HPDE6-E6E7 (cell line): Measurements from ENCODE around the gene SMAD3.
"Not testable (repeated sequence)": the region's sequence is repeated elsewhere in the genome, so short reads cannot be mapped to it uniquely, and the experiment has no call there.

Source experiments
- DNase-seq: peaks from one replicate; pipeline ENCODE4 v3.0.0; 2011; ENCODE audit warnings: missing footprints; ENCODE audit errors: extremely low spot score

Gene SMAD3

GRCh38 chr15:67109141-67110034, 44.0 kb downstream of the SMAD3 start:
- DNase-seq: no peak

- DNase-seq: no peak
These were observed 45.0 kb downstream of the SMAD3 start for GRCh38 chr15:67110361-67110781.

- no peak for DNase-seq
These were observed 45.8 kb downstream of the SMAD3 start for GRCh38 chr15:67110958-67111864.

DNA sequence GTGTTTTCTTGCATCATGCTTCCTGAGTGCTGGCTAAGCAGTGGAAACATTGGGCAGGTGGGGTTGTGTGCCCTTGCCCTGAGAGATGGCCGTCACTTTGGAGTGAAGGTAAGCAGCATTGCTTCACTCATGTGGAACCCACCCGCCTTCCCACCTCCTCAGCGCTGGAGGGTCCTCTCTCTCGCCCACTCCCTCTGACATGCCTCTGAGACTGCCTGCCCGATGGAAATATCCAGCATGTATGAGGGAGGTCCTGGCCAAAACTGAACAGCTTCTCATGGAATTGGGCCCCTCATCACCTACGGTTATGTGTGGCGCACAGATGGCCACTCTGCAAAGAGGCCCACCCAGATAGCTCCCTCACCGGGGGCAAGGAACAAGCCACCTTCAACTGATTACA, 48.6 kb downstream of the SMAD3 start:
- DNase-seq: no peak

DNA sequence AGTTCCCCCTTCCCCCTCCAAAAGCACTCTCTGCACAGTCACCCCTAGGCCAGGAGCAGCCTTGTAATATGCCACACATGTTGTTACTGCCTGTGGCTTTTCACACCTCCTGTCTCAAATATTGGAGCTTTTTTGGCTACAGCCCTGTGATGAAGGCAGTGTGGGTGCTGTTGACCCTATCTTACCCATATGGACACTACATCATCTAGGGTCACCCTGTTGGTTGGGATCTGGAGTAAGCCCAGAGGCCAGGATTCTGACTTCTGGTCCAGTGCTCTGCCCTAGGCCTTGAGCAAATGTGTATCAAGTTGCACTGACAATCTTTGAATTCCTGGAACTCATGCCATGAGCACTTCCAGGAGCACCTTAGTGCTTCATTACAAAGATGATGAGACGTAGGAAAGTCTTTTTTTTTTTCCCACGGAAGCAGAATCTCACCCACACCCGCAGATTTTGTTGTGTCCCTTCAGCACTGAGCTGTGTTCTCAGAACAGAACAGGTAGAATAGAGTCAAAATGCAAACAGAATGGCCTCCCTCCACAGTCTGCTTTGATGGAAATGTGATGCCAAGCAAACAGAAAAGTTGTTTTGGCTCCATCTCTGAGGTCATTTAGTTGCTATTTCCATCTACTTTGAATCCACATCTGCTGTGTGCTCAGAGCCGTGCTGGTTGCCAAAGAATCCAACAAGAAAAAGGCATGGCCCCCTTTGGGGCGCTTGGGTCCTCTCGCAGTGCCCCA, 49.6 kb downstream of the SMAD3 start:
- no peak for DNase-seq

DNA sequence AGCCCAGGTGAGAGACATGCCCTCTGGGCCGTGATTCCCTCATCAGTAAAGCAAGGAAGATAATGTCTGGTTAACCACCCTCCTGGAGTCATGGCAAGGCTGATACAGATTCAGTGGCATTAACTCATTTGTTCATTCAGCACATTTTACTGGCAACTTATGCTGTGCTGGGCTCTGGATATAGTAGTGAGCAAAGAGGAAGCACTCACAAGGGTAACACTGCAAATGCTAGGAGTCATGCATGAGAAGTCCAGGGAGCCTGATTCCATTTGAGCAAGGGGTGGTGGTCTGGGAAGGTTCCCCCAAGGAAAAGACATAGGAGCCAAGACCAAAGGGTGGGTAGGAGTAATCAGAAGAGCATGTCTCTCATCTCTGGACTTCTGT, 50.2 kb downstream of the SMAD3 start:
- DNase-seq: no peak

DNA sequence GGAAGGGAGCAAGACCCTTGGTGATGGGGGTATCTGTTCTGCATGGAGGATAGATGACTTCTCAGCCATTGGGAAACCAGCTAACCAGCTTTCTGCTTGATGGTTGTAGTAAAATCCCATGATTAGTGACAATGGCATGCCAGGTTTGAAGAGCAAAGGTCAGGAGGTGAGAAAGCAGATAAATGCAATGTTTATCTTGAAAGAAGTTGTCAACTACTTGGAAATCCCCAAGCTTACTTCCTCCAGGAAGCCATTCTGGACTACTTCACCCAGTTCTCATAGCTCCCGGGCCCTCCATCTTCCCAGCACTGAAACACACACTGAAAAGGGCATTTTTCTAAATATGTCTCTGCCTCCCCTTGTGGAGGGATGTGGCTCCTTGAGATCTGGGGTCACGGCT, 51.3 kb downstream of the SMAD3 start:
- no peak for DNase-seq

GRCh38 chr15:67117370-67117769, 52.0 kb downstream of the SMAD3 start:
- no peak for DNase-seq

- DNase-seq: no peak
These were observed 53.4 kb downstream of the SMAD3 start for GRCh38 chr15:67118808-67119207.

- DNase-seq: no peak
These were observed 53.9 kb downstream of the SMAD3 start for GRCh38 chr15:67119238-67119846.

DNA sequence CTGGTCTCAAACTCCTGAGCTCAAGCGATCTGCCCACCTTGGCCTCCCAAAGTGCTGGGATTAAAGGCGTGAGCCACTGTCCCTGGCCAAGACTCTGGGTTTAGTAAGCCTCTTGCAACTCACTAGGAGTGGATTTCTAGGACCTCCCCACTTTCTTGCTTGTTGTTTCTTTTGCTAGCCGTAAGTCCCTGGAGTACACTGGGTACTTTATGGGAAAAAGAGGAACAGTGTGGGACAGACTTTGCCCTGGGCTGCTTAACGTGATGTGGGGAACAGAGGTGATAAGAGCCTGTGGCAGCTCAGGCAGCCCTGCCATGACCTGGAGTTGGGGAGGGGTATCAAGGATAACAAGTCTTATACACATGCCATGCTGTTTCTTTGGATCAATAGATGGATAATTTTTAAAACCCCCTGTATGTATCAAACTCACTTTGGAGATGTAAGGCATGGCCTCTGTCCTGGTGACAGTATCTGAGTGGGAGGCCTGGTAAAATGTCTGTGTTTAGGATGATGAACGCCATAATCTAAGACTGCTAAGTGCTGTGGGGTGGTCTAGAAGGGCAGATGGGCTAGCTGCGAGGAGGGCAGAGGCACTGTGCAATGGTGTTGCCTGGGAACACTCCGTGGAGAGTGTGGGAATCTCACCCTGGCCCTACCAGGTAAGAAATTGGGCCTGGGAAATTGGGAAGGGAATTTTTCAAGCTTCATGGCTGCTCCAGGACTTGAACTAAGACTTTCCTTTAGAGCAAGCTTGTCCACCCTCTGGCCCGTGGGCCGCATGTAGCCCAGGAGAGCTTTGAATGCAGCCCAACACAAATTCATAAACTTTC, 54.8 kb downstream of the SMAD3 start:
- no peak for DNase-seq

- peak; percentile 28 for DNase-seq
These were observed 55.6 kb downstream of the SMAD3 start for GRCh38 chr15:67120839-67121643.

- no peak for DNase-seq
These were observed 56.5 kb downstream of the SMAD3 start for GRCh38 chr15:67121644-67122605.

GRCh38 chr15:67122816-67123215, 57.4 kb downstream of the SMAD3 start:
- not testable (repeated sequence) for DNase-seq

- not testable (repeated sequence) for DNase-seq
These were observed 57.9 kb downstream of the SMAD3 start for GRCh38 chr15:67123291-67123690.

GRCh38 chr15:67124111-67124510, 58.7 kb downstream of the SMAD3 start:
- no peak for DNase-seq

DNA sequence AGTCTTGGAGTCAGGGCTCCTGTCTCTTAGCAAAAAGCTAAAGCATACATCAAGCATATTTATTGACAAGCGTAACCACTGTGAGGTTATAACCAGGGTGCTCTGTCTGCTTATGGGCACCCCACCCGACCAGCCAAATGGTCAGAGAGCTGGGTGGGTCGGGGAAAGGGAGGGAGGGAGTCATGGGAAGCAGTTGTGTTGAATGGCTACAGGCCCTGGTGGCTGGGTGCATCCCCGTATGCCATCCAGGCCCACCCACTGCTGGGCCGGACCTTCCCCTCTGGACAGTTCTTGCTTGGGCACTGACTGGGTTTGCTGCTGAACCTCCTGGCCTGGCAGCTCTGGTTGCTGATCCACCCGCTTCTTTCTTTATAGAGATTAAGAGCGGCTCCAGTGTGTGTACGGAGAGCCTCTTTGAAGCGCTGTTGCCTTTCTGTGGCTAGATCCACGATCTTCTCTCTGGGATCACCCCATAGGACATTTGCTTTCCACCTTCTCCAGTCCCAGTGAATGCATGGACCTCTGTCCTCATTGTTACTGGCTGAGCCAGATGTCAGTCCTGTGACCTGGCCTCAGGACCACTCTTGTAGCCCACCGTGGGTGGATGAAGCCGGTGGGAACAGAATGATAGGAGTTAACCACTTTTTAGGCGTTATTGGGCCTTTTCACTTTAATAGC, 59.6 kb downstream of the SMAD3 start:
- DNase-seq: no peak
